Stomach (tissue), 8 donors: ENCODE data around the gene HEPN1. TPM values are rescaled to one million over a fixed set of nuclear protein-coding genes. Genes with fewer than 3 reads are reported as not detected.

Experiments
- polyA plus RNA-seq, 3 donors: library from polyadenylated mRNA; stranded (reverse); fragments of 200-250 nt; gene quantifications; one replicate each; pipeline ENCODE4 v1.2.3, GENCODE V29; 2013
- total RNA-seq, 5 donors: library from RNA; depleted of rRNA; stranded (reverse); fragments of >200 nt; gene quantifications; one replicate each; pipeline versions ENCODE4 v1.1.0 to v1.2.3, GENCODE V29; 2014 to 2016
- donor health status: healthy with polysubstance abuse.
- donor health status: Bipolar disorder and iron deficiency.
- donor health status: healthy.

HEPN1 gene
- total and polyA plus RNA-seq, 8 donors: not detected

Other genes starting within 250 kb of the HEPN1 start
- 10 to 100 TPM in 3 of 5 donors, 1 to 10 TPM in 2; 1.2 to 22.6 (median 11.0) TPM for gene SIAE, start 245.5 kb upstream of the HEPN1 start, total RNA-seq
- 10 to 100 TPM in 1 of 3 donors, 1 to 10 TPM in 2; 2.7 to 12.2 (median 9.2) TPM for gene SIAE, start 245.5 kb upstream of the HEPN1 start, polyA plus RNA-seq
- 10 to 100 TPM in 1 of 5 donors, 1 to 10 TPM in 2, not detected in 2; 1.8 to 26.8 (median 4.0) TPM for gene SPA17, start 245.3 kb upstream of the HEPN1 start, total RNA-seq
- 10 to 100 TPM in 2 of 3 donors, 1 to 10 TPM in 1; 8.6 to 14.4 (median 10.7) TPM for gene SPA17, start 245.3 kb upstream of the HEPN1 start, polyA plus RNA-seq
- under 1 TPM in 2 of 5 donors, not detected in 3; 0.37 to 0.87 TPM for gene NRGN, start 179.3 kb upstream of the HEPN1 start, total RNA-seq
- 1 to 10 TPM in 2 of 3 donors, not detected in 1; 3.1 to 5.5 TPM for gene NRGN, start 179.3 kb upstream of the HEPN1 start, polyA plus RNA-seq
- gene VSIG2, start 167.0 kb upstream of the HEPN1 start, total RNA-seq: 100 to 1,000 TPM in 3 of 5 donors, 10 to 100 TPM in 2; 80.5 to 419 (median 147) TPM
- 100 to 1,000 TPM; 178 to 219 (median 196) TPM for gene VSIG2, start 167.0 kb upstream of the HEPN1 start, polyA plus RNA-seq
- 10 to 100 TPM in 1 of 5 donors, 1 to 10 TPM in 4; 4.1 to 11.3 (median 9.4) TPM for gene ESAM, start 157.0 kb upstream of the HEPN1 start, total RNA-seq
- gene ESAM, start 157.0 kb upstream of the HEPN1 start, polyA plus RNA-seq: 10 to 100 TPM in 2 of 3 donors, 1 to 10 TPM in 1; 8.1 to 19.6 (median 13.9) TPM
- 10 to 100 TPM in 3 of 5 donors, 1 to 10 TPM in 2; 3.2 to 40.2 (median 20.9) TPM for gene MSANTD2, start 118.8 kb upstream of the HEPN1 start, total RNA-seq
- gene MSANTD2, start 118.8 kb upstream of the HEPN1 start, polyA plus RNA-seq: 10 to 100 TPM in 1 of 3 donors, 1 to 10 TPM in 2; 2.8 to 11.3 (median 3.1) TPM
- 10 to 100 TPM in 2 of 5 donors, 1 to 10 TPM in 2, not detected in 1; 1.7 to 39.1 (median 14.8) TPM for gene ROBO3, start 53.8 kb upstream of the HEPN1 start, total RNA-seq
- 10 to 100 TPM in 1 of 3 donors, 1 to 10 TPM in 2; 2.4 to 14.2 (median 4.8) TPM for gene ROBO3, start 53.8 kb upstream of the HEPN1 start, polyA plus RNA-seq
- gene ROBO4, start 21.4 kb upstream of the HEPN1 start, total RNA-seq: 10 to 100 TPM in 3 of 5 donors, 1 to 10 TPM in 2; 1.8 to 49.6 (median 12.1) TPM
- gene ROBO4, start 21.4 kb upstream of the HEPN1 start, polyA plus RNA-seq: 1 to 10 TPM; 2.0 to 2.7 (median 2.6) TPM
- gene HEPACAM, start 16.8 kb downstream of the HEPN1 start, total RNA-seq: not detected
- gene HEPACAM, start 16.8 kb downstream of the HEPN1 start, polyA plus RNA-seq: under 1 TPM in 1 of 3 donors, not detected in 2; 0.10 TPM
- 10 to 100 TPM in 1 of 5 donors, 1 to 10 TPM in 3, under 1 TPM in 1; 0.43 to 15.6 (median 1.8) TPM for gene CCDC15, start 35.0 kb downstream of the HEPN1 start, total RNA-seq
- gene CCDC15, start 35.0 kb downstream of the HEPN1 start, polyA plus RNA-seq: under 1 TPM; 0.31 to 0.68 (median 0.61) TPM
- 1 to 10 TPM in 2 of 5 donors, under 1 TPM in 1, not detected in 2; 0.87 to 5.3 (median 3.9) TPM for gene SLC37A2, start 144.1 kb downstream of the HEPN1 start, total RNA-seq
- 1 to 10 TPM; 2.1 to 4.9 (median 2.6) TPM for gene SLC37A2, start 144.1 kb downstream of the HEPN1 start, polyA plus RNA-seq
- gene TMEM218, start 192.4 kb downstream of the HEPN1 start, total RNA-seq: 10 to 100 TPM in 2 of 5 donors, 1 to 10 TPM in 2, under 1 TPM in 1; 0.87 to 16.2 (median 8.0) TPM
- 10 to 100 TPM; 16.1 to 21.1 (median 19.2) TPM for gene TMEM218, start 192.4 kb downstream of the HEPN1 start, polyA plus RNA-seq
- 1 to 10 TPM in 4 of 5 donors, not detected in 1; 1.3 to 4.9 (median 2.8) TPM for gene PKNOX2, start 245.5 kb downstream of the HEPN1 start, total RNA-seq
- 1 to 10 TPM in 2 of 3 donors, under 1 TPM in 1; 0.83 to 4.3 (median 2.1) TPM for gene PKNOX2, start 245.5 kb downstream of the HEPN1 start, polyA plus RNA-seq